BE2C (cell line): ENCODE results near the gene JAZF1.
A peak's percentile ranks its signal among the peaks of the same experiment; 100 is the strongest.

Experiments
- DNase-seq: peaks from one replicate; pipeline ENCODE4 v3.0.0-alpha.2; 2020
- H3K27me3 ChIP-seq: fragments of 250-450 bp; sonication (Bioruptor Pico); 2 replicates; pipeline ENCODE4 v1.5.1; 2020; ENCODE audit warnings: mild to moderate bottlenecking
- H3K36me3 ChIP-seq: fragments of 250-450 bp; sonication (Bioruptor Pico); 2 replicates; pipeline ENCODE4 v1.5.1; 2020; ENCODE audit warnings: mild to moderate bottlenecking
- H3K4me1 ChIP-seq: fragments of 250-450 bp; sonication (Bioruptor Pico); 2 replicates; pipeline ENCODE4 v1.5.1; 2020
- H3K4me3 ChIP-seq: 2 replicates; pipeline ENCODE4 v1.5.1; 2011; ENCODE audit warnings: low read depth, low read length
- H3K9me3 ChIP-seq: fragments of 250-450 bp; sonication (Bioruptor Pico); 2 replicates; pipeline ENCODE4 v1.5.1; 2020
- TF ChIP-seq, protein P1 (sequence below): IDR thresholded peaks from 2 replicates; pipeline ENCODE4 v1.5.1; 2012; ENCODE audit warnings: mild to moderate bottlenecking, low read depth, low read length

JAZF1 gene

DNA sequence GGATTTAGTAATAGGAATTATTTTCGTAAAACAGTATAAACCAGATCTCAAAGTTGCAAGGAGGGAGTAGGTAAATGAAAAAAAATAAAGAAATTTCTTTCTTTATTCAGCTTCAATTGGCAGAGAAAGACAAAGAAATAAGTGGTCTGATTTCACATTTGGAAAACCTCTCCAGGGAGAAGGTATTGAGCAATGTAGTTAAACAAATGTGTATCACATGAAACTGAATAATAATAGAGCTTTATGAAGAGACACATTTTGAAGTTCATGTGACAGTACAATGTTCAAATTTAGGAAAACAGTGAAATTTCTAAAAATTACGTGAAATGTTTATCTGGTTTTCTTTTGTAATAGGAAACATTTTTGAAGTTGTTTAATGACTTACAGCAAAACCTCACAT, 377.6 kb downstream of the JAZF1 start:
- H3K9me3 ChIP-seq = no peaks in the 10 kb centered on the region
- no peak for DNase-seq
- no peaks in the 10 kb centered on the region for H3K27me3 ChIP-seq
- TF ChIP-seq, protein P1, sequence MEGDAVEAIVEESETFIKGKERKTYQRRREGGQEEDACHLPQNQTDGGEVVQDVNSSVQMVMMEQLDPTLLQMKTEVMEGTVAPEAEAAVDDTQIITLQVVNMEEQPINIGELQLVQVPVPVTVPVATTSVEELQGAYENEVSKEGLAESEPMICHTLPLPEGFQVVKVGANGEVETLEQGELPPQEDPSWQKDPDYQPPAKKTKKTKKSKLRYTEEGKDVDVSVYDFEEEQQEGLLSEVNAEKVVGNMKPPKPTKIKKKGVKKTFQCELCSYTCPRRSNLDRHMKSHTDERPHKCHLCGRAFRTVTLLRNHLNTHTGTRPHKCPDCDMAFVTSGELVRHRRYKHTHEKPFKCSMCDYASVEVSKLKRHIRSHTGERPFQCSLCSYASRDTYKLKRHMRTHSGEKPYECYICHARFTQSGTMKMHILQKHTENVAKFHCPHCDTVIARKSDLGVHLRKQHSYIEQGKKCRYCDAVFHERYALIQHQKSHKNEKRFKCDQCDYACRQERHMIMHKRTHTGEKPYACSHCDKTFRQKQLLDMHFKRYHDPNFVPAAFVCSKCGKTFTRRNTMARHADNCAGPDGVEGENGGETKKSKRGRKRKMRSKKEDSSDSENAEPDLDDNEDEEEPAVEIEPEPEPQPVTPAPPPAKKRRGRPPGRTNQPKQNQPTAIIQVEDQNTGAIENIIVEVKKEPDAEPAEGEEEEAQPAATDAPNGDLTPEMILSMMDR = no peak
- H3K4me1 ChIP-seq = no peaks in the 10 kb centered on the region
- no peaks in the 10 kb centered on the region for H3K36me3 ChIP-seq
- no peak overlapping the region for H3K4me3 ChIP-seq

DNA sequence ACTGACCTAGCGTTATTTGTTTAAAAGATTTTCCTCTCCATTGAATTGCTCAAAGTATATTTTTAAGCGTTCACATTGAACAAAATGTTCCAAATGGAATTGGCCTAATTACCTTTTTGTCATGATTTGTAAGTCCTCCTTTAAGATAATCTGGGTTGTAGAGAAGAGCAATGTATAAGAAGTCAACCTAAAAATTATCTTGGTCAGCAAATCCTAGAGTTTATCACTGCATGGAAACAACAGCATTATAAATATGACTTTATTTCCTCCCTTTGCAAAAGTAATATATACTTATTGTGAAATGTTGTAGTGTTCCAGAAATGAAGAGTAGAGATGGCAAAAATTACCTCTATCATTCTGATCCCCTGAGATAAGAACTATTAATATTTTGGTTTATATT, 381.4 kb downstream of the JAZF1 start:
- Histone ChIP-seq H3K36me3 (0 out of 2 replicates have a peak, but pooled peaks cover 3% of the 10 kb centered on the region), H3K4me1 (no peaks in the 10 kb centered on the region), H3K9me3 (no peaks in the 10 kb centered on the region), H3K27me3 (no peaks in the 10 kb centered on the region), H3K4me3 (no peak overlapping the region)
- TF ChIP-seq, protein P1 = no peak
- DNase-seq = no peak

DNA sequence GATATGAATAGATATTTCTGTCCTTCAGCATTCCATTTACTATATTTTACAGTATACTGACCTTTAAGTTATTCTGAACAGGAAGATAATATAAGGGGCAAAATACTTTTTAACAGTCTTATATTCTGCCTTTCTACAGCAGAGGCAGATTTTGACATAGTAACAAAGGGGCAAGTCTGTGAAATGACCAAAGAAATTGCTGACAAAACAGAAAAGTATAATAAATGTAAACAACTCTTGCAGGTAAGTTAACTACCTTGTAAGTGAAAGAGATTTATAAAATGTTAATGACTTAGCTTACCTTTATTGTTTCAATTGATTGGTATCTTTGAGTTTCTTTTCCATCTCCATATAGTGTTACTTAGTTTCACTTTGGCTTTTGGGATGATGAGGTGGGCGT, 384.6 kb downstream of the JAZF1 start:
- Histone ChIP-seq H3K36me3 (peaks cover 6% of the 10 kb centered on the region; the same call in 1 of the 2 replicates), H3K27me3 (no peaks in the 10 kb centered on the region), H3K4me1 (no peaks in the 10 kb centered on the region), H3K4me3 (no peak overlapping the region), H3K9me3 (no peaks in the 10 kb centered on the region)
- DNase-seq = no peak
- TF ChIP-seq, protein P1 = no peak

DNA sequence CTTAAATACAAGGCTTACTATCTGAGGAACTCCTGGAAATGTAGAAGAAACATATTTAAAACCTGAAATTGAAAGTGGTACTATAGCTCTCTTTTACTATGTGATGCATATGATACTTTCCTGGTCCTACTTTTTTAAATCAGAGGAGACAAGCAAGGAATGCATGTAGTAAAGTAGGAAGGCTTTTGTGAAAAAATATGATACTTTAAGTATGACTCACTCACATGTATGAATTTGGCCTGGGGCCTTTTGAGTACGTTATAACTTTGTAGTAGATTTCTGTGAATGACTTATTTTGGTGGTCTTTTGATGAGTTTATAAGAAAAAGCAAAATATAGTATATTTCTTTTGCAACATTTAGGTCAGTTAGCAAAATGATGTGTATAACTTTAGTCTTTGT, 386.8 kb downstream of the JAZF1 start:
- DNase-seq = no peak
- Histone ChIP-seq H3K4me1 (no peaks in the 10 kb centered on the region), H3K36me3 (peaks cover 6% of the 10 kb centered on the region; the same call in 1 of the 2 replicates), H3K9me3 (no peaks in the 10 kb centered on the region), H3K4me3 (no peak overlapping the region), H3K27me3 (no peaks in the 10 kb centered on the region)
- TF ChIP-seq, protein P1 = no peak

DNA sequence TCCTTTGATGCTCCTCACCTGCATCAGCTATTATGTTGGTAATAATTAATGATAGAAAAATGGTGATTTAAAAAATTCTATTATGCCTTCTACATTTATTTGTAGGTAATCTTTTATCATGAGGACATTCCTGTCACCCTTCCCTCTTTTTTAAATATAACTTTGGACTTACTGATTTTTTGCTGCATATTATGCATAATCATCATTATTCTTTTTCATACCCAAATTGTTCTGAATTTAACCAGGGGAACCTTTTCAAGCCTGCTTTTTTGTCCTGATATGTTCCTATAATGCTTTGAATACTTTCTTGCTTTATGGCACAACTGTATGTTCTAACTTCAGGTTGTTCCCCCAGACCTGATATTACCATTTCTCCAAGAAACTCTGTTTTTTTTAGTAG, 392.2 kb downstream of the JAZF1 start:
- DNase-seq = no peak
- Histone ChIP-seq H3K4me1 (no peaks in the 10 kb centered on the region), H3K36me3 (peaks cover 3% of the 10 kb centered on the region; the same call in 1 of the 2 replicates), H3K9me3 (no peaks in the 10 kb centered on the region), H3K4me3 (no peak overlapping the region), H3K27me3 (no peaks in the 10 kb centered on the region)
- TF ChIP-seq, protein P1 = no peak

DNA sequence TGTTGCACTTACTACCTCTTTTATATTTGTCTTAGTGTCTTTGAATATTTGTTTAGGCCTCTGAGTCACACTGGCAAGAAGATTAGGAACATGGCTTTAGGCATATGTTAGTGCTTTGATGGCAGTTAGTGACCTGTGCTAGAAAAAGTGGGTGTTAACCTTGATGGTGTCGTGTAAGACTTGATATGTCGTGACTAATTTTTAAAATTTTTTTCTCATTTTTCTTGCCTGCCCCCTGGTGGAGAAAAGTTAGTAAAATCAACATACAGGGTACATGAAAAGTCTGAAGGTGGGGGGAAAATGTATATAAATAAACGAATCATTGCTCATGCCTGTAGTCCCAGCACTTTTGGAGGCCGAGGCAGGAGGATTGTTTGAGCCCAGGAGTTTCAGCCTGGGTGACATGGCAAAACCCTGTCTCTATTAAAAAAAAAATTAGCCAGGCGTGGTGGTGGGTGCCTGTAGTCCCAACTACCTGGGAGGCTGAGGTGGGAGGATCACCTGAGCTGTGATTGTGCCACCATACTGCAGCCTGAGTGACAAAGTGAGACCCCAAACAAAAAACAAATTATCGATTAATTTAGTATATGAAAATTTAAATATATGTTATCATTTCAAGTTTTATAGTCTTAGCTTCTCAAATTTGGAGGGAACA, 396.1 kb downstream of the JAZF1 start:
- DNase-seq = peak; percentile 15
- TF ChIP-seq, protein P1 = peak; percentile 67
- H3K9me3 ChIP-seq = no peaks in the 10 kb centered on the region

More for the DNA sequence above, 396.1 kb downstream of the JAZF1 start:
- H3K4me1 ChIP-seq = peaks cover 7% of the 10 kb centered on the region; the same call in 1 of the 2 replicates
- no peaks in the 10 kb centered on the region; the same call in 1 of the 2 replicates for H3K36me3 ChIP-seq
- no peaks in the 10 kb centered on the region for H3K27me3 ChIP-seq
- no peak overlapping the region for H3K4me3 ChIP-seq
